Osteocyte (in vitro differentiated cells): ENCODE results near the gene CORO1C. TPM values are rescaled to one million over a fixed set of nuclear protein-coding genes. Genes with fewer than 3 reads are reported as not detected.

ENCODE experiments used
- DNase-seq: peaks from one replicate; pipeline ENCODE4 v3.0.0; 2021; ENCODE audit warnings: mixed read lengths; ENCODE audit not compliant: unreplicated experiment; ENCODE audit errors: extremely low spot score
- H3K27ac Mint-ChIP-seq: one replicate; pipeline ENCODE4 v1.8.0; 2021; ENCODE audit warnings: mild to moderate bottlenecking, mixed read lengths; ENCODE audit not compliant: unreplicated experiment
- H3K27me3 Mint-ChIP-seq: one replicate; pipeline ENCODE4 v1.8.0; 2021; ENCODE audit warnings: mixed read lengths; ENCODE audit not compliant: unreplicated experiment
- H3K36me3 Mint-ChIP-seq: one replicate; pipeline ENCODE4 v1.8.0; 2021; ENCODE audit warnings: mixed read lengths; ENCODE audit not compliant: unreplicated experiment
- H3K4me1 Mint-ChIP-seq: one replicate; pipeline ENCODE4 v1.8.0; 2021; ENCODE audit warnings: mixed read lengths; ENCODE audit not compliant: unreplicated experiment
- H3K4me3 Mint-ChIP-seq: one replicate; pipeline ENCODE4 v1.8.0; 2021; ENCODE audit warnings: mild to moderate bottlenecking, moderate library complexity, mixed read lengths; ENCODE audit not compliant: unreplicated experiment
- H3K9me3 Mint-ChIP-seq: one replicate; pipeline ENCODE4 v1.8.0; 2021; ENCODE audit warnings: mixed read lengths; ENCODE audit not compliant: unreplicated experiment
- total RNA-seq: library from RNA; stranded (reverse); gene quantifications from 2 replicates; pipeline ENCODE4 v1.2.1, GENCODE V29; 2021
- TF ChIP-seq, protein P1 (sequence below): fragments of 200-600 bp; sonication (generic); IDR thresholded peaks from 2 replicates; pipeline ENCODE4 v1.5.0; 2021; ENCODE audit warnings: antibody characterized with exemption, mild to moderate bottlenecking, moderate library complexity

The CORO1C gene
- total RNA-seq, 1 donor from 2014 or later: 234 TPM

DNA sequence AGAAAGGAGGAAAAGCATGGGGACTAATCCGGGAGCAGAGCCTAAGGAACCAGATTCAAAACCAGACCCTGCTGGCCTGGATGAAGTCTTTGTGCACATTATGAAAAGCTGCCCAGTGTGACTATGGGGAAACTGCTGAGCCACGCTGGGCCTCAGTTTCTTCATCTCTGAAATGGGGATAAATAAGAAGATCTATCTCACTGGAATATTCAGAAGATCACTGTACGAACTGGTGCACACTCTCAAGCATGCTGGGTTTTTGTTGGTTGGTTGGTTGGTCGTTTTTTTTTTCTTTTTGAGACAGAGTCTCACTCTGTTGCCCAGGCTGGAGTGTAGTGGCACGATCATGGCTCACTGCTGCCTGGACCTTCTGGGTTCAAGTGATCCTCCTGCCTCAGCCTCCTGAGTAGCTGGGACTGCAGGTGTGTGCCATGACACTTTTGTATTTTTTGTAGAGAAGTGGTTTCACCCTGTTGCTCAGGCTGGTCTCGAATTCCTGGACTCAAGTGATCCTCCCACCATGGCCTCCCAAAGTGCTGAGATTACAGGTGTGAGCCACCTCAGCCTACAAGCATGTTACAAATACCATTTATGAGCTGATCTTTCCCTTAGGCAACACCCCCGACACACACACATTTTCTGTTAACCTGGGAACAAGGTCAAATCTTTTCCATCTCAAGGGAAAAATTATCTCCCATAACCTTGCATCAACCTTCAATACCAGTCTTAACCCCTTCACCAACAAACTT is 33.4 kb upstream of the CORO1C start:
- DNase-seq: no peak

DNA sequence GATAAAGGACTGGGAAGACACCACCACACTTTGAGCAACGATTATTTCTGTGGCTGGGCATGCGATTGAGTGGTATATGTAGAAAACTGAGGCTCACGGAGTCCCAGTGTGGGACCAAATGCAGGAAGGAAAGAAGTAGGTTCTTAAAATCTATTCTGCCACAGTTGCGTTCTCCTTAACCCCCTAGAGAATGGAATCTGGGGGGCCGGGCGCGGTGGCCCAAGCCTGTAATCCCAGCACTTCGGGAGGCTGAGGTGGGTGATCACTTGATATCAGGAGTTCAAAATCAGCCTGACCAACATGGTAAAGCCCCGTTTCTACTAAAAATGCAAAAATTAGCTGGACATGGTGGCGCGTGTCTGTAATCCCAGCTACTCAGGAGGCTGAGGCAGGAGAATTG is 29.9 kb upstream of the CORO1C start:
- H3K9me3 Mint-ChIP-seq: no peaks in the 10 kb centered on the region
- no peaks in the 10 kb centered on the region for H3K36me3 Mint-ChIP-seq
- no peaks in the 10 kb centered on the region for H3K27me3 Mint-ChIP-seq
- no peak for DNase-seq
- H3K4me3 Mint-ChIP-seq: no peak overlapping the region
- peaks cover 1% of the 10 kb centered on the region for H3K4me1 Mint-ChIP-seq
- TF ChIP-seq, protein P1, sequence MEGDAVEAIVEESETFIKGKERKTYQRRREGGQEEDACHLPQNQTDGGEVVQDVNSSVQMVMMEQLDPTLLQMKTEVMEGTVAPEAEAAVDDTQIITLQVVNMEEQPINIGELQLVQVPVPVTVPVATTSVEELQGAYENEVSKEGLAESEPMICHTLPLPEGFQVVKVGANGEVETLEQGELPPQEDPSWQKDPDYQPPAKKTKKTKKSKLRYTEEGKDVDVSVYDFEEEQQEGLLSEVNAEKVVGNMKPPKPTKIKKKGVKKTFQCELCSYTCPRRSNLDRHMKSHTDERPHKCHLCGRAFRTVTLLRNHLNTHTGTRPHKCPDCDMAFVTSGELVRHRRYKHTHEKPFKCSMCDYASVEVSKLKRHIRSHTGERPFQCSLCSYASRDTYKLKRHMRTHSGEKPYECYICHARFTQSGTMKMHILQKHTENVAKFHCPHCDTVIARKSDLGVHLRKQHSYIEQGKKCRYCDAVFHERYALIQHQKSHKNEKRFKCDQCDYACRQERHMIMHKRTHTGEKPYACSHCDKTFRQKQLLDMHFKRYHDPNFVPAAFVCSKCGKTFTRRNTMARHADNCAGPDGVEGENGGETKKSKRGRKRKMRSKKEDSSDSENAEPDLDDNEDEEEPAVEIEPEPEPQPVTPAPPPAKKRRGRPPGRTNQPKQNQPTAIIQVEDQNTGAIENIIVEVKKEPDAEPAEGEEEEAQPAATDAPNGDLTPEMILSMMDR: no peak
- H3K27ac Mint-ChIP-seq: no peak overlapping the region

More for the DNA sequence above, 33.4 kb upstream of the CORO1C start:
- TF ChIP-seq, protein P1: no peak
- H3K27me3 Mint-ChIP-seq: no peaks in the 10 kb centered on the region
- H3K27ac Mint-ChIP-seq: no peak overlapping the region
- no peak overlapping the region for H3K4me3 Mint-ChIP-seq
- peaks cover 1% of the 10 kb centered on the region for H3K4me1 Mint-ChIP-seq
- no peaks in the 10 kb centered on the region for H3K9me3 Mint-ChIP-seq
- H3K36me3 Mint-ChIP-seq: no peaks in the 10 kb centered on the region

DNA sequence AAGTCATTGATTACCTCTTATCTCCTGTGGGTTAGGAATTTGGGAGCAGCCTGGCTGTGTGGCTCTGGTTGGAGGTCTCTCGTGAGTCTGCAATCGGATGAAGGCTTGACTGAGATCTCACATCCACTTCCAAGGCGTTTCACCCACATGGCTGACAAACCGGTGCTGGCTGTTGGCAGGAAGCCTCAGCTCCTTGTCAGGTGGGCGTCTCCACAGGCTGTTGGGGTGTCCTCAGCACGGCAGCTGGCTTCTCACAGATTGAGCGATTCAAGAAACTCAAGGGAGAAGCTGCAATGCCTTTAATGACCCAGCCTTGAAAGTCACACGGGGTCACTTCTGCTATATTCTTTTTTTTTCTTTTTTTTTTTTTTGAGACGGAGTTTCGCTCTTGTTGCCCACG is 28.6 kb upstream of the CORO1C start:
- Mint-ChIP-seq H3K4me1 (peaks cover 1% of the 10 kb centered on the region), H3K27ac (no peak overlapping the region), H3K27me3 (no peaks in the 10 kb centered on the region), H3K4me3 (no peak overlapping the region), H3K9me3 (no peaks in the 10 kb centered on the region), H3K36me3 (no peaks in the 10 kb centered on the region)
- TF ChIP-seq, protein P1: no peak
- no peak for DNase-seq

DNA sequence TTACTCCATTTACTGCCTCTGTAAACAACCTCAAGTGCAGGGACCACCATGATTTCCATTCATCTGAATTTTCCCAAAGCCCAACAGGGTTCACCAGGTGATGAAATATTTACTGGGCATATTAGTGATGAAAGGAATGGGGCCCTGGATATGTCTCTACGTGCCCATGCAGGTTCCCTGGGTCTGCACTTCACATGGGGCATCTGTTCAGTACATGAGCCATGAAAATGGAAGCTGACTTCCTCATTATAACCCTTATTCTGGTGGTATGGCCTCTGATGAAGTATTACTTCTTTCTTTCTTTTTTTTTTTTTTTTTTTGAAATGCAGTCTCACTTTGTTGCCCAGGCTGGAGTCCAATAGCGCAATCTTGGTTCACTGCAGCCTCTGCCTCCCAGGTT is 26.5 kb upstream of the CORO1C start:
- Mint-ChIP-seq H3K27me3 (no peaks in the 10 kb centered on the region), H3K27ac (no peak overlapping the region), H3K4me3 (no peak overlapping the region), H3K9me3 (no peaks in the 10 kb centered on the region), H3K4me1 (peaks cover 1% of the 10 kb centered on the region), H3K36me3 (no peaks in the 10 kb centered on the region)
- no peak for DNase-seq
- TF ChIP-seq, protein P1: no peak

DNA sequence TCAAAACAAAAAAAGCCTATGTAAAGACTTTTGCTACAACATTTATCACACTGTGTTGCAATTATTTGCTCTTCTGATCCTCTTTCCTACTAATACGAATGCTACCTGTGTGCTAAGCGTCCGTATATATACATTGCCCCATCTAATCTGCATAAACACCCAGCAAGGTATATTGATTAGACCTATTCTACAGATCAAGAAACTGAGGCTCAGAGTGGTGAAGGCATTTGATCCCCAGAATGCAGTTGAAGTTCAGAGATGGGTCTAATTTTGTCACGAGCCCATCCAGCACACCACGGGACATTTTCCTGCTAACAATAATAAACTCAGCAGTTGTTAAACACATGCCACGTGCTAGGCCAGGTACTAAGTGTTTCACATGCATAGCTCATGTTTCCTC is 25.1 kb upstream of the CORO1C start:
- Mint-ChIP-seq H3K9me3 (no peaks in the 10 kb centered on the region), H3K36me3 (no peaks in the 10 kb centered on the region), H3K27ac (no peak overlapping the region), H3K4me1 (no peaks in the 10 kb centered on the region), H3K4me3 (no peak overlapping the region), H3K27me3 (no peaks in the 10 kb centered on the region)
- TF ChIP-seq, protein P1: no peak
- no peak for DNase-seq
